Measurements from ENCODE around the gene AGAP1.

The AGAP1 gene

GRCh38 chr2:235647877-235648276 lies 154.0 kb downstream of the AGAP1 start:
- FAIRE-seq, result no peak

GRCh38 chr2:235649418-235649817 lies 155.6 kb downstream of the AGAP1 start:
- no peak for FAIRE-seq
- no peak for DNase-seq (ENCODE audit: insufficient read length, low spot score)

More at GRCh38 chr2:235647877-235648276, 154.0 kb downstream of the AGAP1 start:
- no peak for DNase-seq (ENCODE audit: insufficient read length, low spot score)

GRCh38 chr2:235651643-235652042 lies 157.8 kb downstream of the AGAP1 start:
- FAIRE-seq (no peak), DNase-seq (ENCODE audit: insufficient read length, low spot score) (no peak)

DNA sequence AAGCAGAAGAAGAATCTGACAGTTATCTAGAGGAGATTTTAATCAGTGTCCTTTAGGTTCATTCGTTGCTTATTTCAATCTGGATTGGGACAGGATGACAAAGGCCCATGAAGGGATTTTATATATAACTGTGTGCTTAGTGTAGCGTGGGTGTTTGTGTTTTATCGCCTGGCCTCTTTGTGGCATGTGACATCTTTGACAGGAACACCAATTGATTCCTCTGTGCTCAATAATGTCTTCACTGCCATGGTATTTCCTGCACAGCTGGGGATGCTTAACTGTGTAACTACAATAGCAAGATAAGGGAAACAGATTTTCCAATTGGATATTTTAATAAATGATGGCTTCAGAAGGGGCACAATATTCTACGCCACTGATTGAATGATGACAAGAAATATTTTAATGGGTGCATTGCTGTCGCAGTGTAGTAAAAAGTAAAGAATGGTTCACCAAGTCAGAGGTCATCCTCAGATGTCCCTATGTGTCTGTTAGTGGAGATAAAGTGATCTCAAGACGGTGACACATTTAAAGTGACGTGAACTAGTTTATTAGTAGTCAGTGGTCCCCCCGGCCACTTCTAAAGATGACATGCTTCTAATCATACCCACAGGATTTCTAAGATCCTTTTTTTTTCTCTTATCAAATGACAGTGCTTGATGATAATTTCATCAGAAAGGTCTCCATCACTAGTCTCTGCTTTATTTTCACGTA lies 160.4 kb downstream of the AGAP1 start:
- DNase-seq (ENCODE audit: insufficient read length, low spot score) (no peak), FAIRE-seq (no peak)

GRCh38 chr2:235658351-235659174 lies 164.7 kb downstream of the AGAP1 start:
- DNase-seq (ENCODE audit: insufficient read length, low spot score) (no peak), FAIRE-seq (no peak)

DNA sequence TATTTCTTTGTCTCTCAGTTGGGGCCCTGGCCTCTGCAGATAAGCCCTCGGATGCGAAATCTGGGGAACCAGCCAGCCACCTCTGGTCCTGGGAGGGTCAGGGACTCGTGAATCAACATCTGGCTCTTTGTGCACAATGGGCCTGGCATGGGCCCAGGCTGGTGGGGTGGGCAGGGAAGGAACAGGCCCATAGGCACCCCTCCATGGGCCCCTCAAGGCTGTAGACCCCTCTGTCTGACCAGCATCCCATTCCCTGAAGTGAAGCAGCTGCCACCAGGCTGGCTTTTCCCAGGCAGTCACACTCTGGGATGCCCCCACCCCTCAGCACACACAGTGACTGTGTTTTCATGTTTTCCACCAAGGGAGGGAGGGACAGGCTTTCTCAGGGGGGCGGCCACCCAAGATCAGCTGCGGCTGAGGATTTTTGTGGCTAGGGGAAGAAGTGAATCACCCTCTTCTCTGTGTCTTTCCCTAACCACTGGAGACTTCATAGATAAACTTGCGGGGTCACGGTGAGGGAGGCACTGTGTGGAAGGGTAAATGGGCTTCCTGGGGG lies 166.0 kb downstream of the AGAP1 start:
- DNase-seq (ENCODE audit: insufficient read length, low spot score) (peak; percentile 42), FAIRE-seq (no peak)

DNA sequence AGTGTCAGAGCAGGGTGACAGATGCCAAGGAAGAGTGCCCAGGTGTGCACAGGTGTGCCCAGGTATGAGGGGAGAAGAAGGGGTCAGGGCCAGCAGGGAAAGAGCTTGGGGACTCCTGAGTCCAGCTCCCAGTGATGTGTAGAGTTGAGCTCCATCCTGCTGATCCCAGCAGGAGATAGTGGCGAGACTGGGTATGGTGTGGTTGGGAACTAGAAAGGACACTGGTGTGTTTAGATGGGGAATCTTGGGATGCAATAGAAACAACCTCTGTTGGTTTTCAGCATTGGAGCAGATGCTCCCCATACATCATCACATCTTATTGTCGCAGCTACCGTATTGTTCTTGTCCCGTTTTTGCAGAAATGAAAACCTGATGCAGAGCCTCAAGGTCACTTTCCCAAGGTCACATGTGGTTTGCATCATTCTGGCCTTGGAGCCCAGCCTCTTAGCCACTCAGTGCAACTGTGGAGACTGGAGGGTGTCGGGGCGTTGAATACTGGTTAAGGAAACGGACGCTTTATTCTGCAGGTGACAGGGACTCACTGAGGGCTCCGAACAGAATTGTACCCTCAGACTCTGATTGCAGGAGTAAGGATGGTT lies 166.7 kb downstream of the AGAP1 start:
- FAIRE-seq, result no peak

DNA sequence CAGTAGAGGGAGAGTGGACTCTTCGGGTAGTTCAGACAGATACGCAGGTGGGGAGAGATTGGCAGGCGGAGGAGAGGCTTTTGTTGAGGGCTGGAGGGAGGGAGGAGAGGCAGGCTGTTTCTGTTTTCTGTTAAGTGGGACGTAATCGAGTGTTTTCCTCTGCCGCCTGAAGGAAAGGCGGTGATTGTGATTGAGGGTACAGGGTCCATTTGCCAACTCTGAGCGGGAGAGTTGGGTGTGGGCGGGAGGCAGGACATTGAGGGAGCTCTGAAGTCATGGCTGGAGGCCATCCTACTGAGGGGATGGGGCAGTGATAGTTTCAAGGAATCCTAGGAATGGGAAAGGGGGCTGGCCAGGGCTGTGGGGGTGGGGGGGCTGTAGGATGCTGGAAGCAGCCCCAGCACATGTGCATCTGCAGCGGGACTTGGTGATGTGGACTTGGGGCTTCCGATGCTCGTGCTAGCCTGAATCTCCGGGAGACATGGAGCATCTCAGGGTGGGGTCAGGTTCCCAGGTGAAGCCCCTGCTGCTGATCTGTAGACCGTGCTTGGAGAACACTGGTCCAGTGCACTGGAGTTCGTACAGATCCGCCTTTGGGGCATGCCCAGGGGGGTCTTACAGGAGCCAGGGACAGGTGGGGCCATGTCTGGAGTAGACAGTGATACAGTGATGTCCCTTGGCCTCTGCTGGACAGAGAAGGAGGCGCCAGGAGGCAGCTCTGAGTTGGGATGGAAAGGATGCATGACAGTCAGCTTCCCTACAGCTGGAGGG lies 167.5 kb downstream of the AGAP1 start:
- FAIRE-seq (no peak), DNase-seq (ENCODE audit: insufficient read length, low spot score) (no peak)

More for the DNA sequence above, 166.7 kb downstream of the AGAP1 start:
- no peak for DNase-seq (ENCODE audit: insufficient read length, low spot score)

DNA sequence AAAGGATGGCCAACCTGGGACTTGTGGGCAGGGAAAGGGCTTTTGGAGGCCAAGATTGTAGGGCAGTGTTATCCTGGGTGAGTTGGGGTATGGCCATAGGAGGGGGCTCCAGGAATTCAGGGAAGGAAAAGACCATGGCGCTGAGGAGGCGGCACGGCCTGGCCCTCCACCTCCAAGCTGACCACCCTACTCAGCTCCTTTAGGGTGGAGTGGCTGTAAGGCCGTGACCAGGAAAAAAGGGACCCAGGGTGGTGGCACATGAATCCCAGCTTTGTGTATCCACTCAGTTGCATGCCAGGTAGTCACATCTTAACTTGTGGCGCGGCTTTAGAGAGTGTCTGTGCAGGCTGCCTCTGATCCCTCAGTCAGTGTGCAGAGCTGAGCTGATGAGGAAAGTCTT lies 168.1 kb downstream of the AGAP1 start:
- DNase-seq (ENCODE audit: insufficient read length, low spot score) (no peak), FAIRE-seq (no peak)

DNA sequence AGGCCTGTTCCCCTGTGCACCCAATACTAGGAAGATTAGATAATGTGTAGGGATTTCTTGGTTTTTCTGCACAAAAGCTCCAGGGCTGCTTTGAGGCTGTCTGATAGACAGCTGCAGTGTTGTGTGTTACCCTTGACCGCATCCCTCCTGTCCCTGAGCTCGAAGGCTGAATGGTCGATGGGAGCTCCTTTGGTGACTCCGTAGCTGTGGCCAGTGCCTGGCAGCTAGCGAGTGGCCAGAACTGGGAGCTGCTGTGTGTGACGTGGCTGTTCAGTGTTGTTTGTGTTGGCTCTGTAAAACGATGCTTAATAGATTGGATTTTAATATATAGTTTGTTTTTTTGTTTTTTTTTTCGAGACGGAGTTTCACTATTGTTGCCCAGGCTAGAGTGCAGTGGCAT lies 170.0 kb downstream of the AGAP1 start:
- FAIRE-seq (no peak), DNase-seq (ENCODE audit: insufficient read length, low spot score) (no peak)

- no peak for FAIRE-seq
- DNase-seq (ENCODE audit: insufficient read length, low spot score), result no peak
These were observed 171.9 kb downstream of the AGAP1 start for GRCh38 chr2:235665661-235666212.

- DNase-seq (ENCODE audit: insufficient read length, low spot score), result peak; percentile 81
- FAIRE-seq, result peak; percentile 71
These were observed 172.5 kb downstream of the AGAP1 start for GRCh38 chr2:235666213-235666781.

DNA sequence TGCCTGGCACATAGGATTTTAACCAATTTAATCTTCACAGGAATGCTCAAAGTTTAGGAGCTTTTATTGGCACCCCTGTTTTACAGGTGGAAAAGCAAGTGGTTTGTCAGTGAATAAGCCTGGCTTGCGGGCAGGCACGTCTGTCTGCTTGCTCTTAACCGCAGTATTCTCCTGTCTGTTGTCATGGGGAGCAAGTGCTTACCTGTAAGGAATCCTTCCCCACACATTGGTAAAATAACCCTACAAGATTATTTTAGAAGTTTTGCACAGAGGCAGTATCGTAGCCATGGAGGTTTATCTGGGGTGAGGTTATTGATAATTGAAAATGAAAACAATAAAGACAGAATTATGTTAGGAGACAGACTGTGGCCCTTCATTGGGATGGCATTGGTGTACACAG lies 174.9 kb downstream of the AGAP1 start:
- FAIRE-seq (no peak), DNase-seq (ENCODE audit: insufficient read length, low spot score) (no peak)

DNA sequence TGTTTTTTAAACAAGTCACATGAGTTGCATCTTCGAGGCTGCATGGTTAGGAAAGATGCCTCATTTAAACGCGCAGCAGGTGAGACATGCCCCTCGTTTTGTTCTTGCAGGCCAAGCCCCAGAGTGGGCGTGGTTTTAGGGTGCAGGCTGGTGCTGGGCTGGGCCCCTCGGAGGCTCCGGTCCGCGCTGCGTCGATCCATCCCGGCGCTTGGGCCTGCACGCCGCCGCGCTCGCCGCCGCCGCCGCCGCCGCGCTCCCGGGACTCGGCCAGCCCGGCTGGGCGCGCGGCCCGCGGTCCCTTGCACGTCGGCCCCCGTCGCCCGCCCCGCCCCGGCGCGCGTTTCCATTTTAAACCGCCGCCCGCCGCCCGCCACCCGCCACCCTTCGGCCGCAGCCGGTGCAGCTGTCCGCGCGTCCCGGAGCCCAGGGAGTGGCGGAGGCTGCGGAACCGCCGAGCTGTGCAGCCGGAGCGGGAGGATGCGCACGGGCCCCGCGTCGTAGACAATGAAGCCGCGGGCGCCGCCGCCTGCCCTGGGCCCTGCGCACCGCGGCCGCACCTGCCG lies 175.5 kb downstream of the AGAP1 start:
- peak; percentile 4 for FAIRE-seq
- peak; percentile 60 for DNase-seq (ENCODE audit: insufficient read length, low spot score)

- DNase-seq (ENCODE audit: insufficient read length, low spot score) (peak; percentile 36), FAIRE-seq (no peak)
These were observed 176.4 kb downstream of the AGAP1 start for GRCh38 chr2:235669983-235670962.

GRCh38 chr2:235670974-235671787 lies 177.3 kb downstream of the AGAP1 start:
- DNase-seq (ENCODE audit: insufficient read length, low spot score) (no peak), FAIRE-seq (peak; percentile 13)

DNA sequence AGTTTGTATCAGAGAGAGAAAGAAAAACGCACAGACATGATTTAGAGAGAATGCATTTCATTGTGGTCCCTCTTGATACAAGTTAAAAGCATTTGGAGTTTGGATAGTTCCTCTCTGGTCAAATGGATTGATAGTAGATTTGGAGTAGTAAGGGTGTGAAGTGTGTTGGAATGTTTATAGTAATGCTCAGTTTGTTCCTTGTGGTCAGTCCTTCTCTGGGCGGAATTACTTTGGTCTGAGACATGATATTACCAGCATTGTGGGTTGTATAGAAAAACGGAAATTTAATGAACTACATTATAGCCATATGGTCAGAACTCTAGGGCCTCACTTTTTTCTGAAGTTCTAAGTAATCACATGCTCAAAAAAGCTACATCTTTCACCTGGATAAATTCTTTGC lies 178.9 kb downstream of the AGAP1 start:
- DNase-seq (ENCODE audit: insufficient read length, low spot score) (no peak), FAIRE-seq (peak; percentile 4)

GRCh38 chr2:235674146-235674545 lies 180.3 kb downstream of the AGAP1 start:
- FAIRE-seq (no peak), DNase-seq (ENCODE audit: insufficient read length, low spot score) (no peak)
